Left forelimb (tissue), 1 donor: Measurements from ENCODE around the gene NBPF14.
A peak's percentile ranks its signal among the peaks of the same experiment; 100 is the strongest.
"Not testable (repeated sequence)": the region's sequence is repeated elsewhere in the genome, so short reads cannot be mapped to it uniquely, and the experiment has no call there.

Experiments
- DNase-seq: peaks from one replicate; pipeline ENCODE4 v3.0.0-alpha.2; 2018; ENCODE audit warnings: low spot score

NBPF14 gene, protein sequence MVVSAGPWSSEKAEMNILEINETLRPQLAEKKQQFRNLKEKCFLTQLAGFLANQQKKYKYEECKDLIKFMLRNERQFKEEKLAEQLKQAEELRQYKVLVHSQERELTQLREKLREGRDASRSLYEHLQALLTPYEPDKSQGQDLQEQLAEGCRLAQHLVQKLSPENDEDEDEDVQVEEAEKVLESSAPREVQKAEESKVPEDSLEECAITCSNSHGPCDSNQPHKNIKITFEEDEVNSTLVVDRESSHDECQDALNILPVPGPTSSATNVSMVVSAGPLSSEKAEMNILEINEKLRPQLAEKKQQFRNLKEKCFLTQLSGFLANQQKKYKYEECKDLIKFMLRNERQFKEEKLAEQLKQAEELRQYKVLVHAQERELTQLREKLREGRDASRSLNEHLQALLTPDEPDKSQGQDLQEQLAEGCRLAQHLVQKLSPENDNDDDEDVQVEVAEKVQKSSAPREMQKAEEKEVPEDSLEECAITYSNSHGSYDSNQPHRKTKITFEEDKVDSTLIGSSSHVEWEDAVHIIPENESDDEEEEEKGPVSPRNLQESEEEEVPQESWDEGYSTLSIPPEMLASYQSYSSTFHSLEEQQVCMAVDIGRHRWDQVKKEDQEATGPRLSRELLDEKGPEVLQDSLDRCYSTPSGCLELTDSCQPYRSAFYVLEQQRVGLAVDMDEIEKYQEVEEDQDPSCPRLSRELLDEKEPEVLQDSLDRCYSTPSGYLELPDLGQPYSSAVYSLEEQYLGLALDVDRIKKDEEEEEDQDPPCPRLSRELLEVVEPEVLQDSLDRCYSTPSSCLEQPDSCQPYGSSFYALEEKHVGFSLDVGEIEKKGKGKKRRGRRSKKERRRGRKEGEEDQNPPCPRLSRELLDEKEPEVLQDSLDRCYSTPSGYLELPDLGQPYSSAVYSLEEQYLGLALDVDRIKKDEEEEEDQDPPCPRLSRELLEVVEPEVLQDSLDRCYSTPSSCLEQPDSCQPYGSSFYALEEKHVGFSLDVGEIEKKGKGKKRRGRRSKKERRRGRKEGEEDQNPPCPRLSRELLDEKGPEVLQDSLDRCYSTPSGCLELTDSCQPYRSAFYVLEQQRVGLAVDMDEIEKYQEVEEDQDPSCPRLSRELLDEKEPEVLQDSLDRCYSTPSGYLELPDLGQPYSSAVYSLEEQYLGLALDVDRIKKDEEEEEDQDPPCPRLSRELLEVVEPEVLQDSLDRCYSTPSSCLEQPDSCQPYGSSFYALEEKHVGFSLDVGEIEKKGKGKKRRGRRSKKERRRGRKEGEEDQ (N-terminal part only)

DNA sequence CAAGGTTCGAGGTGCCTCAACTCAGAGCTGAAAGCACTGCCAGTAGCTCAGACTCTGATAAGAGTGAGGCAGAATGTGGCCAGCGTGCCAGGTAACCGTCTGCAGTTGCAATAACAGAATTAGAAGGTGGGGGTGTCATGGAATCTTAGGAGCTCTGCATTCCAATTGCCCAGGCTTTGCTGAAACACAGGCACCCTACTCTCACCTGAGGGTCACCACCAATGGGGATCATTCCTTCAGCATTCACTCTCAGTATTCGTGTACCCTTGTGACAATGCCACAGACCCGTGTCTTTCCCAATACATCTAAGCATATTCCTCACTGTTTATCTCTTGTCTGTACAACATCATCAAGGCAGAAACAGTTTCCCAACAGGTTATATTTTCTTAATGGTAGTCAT lies at the start of gene NBPF14:
NBPF14 (minus strand) TSS at position 101 of the 400 bp plus-strand sequence. CDS start 294 bp downstream, outside the sequence.
- DNase-seq = not testable (repeated sequence)

DNA sequence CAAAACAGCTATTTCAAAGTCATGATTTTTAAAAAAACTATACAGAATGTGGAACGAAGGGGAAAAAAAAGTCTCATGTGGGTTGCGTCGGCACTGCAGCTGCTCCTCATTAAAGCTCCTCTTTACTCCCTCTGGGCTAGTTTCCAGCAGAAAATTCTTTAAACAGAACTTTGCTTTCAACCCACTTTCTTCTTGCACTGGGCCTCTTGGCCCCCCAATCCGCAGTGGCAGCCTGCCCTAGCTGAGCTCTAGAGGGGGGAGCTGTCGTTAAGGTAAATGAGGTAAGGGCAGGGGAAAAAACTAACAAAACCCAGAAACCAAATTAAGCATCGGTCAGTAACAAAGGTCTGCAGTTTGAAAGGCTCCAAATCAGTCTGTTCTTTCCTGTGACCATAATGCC lies 29.6 kb upstream of the NBPF14 start:
- not testable (repeated sequence) for DNase-seq

DNA sequence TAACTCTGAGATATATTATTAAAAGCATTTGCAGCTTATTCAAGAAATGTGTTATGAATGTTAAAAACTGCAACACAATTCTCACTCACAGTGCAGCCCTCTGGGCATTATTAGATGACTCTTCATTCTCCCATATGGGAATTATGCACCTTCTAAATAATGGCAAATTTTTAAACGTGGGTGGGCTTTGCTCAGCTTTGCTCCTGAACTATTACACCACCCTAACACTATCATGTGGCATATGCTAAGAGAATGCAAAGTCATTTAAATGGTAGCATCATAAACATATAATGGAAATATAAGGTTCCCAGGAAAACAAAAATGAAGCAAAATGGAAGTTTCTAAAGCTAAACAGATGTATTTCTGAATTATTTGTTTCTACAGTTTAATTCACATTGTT lies 22.4 kb upstream of the NBPF14 start:
- not testable (repeated sequence) for DNase-seq

DNA sequence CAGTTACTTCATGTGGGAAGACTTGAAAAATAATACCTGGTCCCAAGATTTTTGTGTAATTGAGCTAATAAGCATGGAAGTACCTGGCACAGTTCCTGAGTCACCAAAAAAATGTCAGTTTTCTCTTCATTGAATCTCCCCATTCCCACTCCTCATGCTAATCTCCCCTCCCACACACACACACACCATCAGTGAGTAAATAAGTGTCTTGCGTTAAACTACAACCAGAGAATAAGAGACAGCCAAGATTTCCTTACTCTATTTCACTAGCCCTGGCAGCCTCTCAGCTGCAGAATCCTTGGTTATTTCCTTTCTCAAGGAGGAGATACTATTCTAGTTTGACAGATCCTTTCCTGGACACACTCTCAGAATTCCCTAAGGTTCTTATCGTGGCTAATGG lies 9.5 kb upstream of the NBPF14 start:
- DNase-seq = not testable (repeated sequence)

DNA sequence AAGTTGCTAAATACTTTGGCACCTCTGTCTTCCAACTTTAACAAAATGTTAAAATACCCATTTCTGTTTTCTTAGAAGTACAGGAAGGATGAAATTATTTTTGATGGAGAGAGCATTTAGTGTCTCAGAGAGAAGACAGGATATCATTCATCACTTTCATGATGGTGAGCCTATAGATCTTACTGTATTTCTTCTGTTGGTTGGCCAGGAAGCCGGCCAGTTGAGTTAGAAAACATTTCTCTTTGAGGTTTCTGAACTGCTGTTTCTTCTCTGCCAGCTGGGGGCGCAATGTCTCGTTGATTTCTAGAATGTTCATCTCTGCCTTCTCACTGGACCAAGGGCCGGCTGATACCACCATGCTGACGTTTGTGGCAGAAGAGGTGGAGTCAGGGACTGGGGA lies 451 bp downstream of the NBPF14 start:
- DNase-seq = not testable (repeated sequence)

DNA sequence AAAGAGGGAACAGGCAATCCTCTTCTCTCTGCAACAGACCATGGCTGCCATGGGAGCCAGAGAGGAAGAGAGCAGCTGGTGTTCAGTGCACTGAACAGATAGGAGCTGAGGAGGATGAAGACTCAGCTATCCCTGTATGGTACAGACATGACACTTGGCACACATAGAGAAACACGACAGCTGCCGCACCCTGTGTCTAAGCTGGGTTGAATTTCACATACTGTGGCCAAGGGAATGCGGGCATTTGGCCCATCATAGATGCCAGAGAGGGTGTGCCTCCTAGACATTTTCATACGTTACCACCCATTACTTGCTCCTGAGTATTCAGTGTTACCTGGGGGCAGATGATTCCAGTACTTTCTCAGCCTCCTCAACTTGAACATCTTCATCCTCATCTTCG lies 4.7 kb downstream of the NBPF14 start:
- not testable (repeated sequence) for DNase-seq

DNA sequence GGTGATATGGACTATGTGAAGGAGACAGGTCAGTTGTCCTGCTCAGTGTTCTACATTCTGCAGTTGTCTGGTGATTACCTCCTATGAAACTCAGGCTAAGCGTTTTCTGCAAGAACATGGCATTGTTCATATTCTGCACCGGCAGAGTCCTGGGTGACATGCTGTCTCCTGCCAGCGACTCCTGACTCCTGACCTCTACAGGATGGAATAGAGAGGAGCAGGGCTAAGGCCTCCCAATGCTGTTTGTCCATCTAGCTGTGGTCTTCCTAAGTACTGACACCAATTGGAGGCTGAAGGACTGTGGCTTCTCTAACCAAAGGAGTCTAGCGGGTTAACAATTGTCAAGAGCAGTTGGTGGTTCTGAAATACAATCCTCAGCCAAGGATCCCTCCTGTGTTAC lies 63.7 kb downstream of the NBPF14 start:
- not testable (repeated sequence) for DNase-seq

DNA sequence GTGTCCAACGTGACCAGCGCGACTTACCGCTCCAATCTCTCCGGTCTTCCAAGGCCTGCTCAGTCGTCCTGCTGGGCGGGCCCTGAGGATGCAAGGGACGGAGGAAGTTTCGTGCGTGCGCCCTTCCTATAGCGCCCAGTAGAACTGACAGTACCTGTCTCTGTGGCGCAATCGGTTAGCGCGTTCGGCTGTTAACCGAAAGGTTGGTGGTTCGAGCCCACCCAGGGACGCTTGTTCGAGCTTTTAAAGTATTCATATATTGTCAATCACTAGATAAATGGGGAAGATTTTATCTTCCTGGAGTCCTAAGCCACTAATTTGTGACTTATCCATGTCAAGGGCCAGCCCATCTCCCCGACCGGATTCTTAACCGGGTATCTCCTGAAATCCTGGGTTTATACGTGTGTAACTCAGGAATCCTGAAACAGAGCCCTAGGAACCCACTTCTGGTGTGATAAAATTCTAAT lies 66.7 kb downstream of the NBPF14 start:
- DNase-seq = peak; percentile 57

DNA sequence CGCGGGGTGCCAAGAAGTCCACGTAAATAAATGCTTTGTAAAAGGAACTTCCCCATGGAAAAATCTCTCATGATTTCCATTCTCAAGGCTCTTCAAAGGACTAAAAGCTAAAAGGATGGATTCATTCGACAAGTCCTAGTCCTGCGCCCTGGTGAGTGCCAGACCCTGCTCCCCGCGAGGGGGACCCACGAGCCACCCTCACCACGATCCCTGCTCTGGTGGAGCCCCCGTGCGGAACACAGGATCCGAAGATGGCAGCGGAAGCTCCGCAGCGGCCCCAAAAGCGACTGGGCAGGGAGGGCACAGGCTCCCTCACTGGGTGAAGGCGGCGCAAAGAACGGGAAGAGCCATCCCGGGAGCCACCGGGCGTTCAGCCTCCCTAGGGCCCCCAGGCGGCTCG lies 67.2 kb downstream of the NBPF14 start:
- DNase-seq = not testable (repeated sequence)

DNA sequence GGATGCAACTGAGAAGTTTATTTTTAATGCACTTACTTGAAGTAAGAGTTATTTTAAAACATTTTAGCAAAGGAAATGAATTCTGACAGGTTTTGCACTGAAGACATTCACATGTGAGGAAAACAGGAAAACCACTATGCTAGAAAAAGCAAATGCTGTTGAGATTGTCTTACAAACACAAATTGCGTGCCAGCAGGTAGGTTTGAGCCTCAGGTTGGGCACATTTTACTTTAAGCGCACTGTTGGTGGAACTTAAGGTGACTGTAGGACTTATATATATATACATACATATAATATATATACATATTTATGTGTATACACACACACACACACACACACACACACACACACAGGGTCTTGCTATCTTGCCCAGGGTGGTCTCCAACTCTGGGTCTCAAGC lies 69.2 kb downstream of the NBPF14 start:
- not testable (repeated sequence) for DNase-seq

DNA sequence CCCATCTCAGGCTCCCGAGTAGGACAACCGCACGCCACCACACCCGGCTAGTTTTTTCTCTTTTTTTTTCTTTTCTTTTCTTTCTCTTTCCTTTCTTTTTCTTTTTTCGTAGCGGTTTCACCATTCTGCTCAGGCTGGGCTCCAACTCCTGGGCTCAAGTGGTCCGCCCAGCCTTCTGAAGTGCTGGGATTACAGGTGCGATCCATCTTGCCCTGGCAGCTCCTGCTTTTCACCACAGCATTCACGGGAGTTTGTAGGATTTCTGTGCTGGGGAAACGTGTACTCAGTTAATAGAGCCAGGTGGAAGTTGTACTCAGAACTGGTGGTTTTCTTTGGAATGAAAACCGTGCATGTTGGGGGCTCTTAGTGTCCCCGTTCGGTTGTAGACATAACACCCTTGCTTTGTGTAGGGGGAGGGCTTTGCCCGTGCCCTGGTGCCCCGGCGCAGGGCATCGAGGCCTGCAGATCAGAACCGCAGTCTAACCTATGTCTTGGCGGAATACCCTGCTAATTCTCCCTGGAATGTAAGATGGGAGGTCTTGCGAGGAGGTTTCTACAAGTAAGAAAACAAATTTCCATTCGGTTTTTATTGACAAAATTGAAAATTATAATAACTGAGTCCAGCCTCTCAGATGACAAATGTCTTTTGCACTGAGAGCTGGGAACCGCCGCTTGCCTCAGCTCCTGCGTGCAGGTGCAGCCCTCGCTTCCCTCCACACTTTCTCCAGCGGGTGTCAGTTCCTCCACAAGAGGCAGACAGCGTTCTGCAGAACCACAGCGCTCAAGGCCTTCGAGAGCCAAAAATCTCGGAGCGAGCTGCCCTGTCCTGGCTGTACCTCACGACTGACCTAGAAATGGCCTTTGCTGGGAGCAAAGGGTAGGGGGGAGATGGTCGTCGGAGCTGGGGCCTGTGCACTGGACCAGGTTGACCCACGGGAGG lies 72.3 kb downstream of the NBPF14 start:
- not testable (repeated sequence) for DNase-seq

DNA sequence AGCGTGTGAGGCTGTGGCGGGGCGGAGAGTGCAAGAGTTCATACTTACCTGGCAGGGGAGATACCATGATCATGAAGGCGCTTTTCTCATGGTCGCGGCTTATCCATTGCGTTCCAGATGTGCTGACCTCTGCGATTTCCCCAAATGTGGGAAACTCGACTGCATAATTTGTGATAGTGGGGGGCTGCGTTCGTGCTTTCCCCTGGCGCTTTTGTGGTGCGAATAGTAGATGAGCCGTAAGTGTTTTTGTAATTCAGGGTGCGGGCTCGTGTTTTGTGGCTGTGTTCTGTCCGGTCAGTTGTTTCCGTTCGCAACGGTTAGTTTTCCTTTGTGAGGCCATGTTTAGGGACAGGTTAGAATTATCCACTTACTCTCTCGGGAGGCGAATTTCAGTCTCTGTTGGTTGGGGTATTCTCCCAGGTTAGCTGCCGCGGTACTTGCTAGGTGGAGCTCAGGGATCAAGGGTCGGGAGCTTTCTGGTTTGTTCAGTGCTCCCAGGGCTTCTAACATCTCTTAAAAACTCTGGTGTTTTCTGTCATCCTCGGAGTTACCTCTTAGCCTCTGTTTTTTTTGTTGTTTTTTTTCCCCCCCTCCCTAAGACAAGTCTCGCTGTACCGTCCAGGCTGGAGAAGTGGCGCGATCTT lies 73.1 kb downstream of the NBPF14 start:
- DNase-seq = peak; percentile 87

DNA sequence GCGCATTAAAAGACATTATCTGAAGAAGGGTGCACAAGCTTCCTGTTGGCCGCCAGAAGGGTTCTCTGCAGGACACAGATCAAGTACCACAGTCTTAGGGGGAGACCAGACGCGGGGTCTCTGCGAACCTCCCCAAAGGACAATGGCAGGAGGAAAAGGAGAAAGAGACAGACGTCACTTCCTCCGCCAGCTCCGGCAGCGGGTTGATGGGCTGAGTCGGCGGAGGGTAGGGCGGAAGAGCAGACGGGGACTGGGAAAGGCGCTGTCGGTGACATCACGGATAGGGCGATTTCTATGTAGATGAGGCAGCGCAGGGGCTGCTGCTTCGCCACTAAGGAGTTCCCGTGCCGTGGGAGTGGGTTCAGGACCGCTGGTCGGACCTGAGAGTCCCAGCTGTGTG lies 73.7 kb downstream of the NBPF14 start:
- DNase-seq = peak; percentile 80

DNA sequence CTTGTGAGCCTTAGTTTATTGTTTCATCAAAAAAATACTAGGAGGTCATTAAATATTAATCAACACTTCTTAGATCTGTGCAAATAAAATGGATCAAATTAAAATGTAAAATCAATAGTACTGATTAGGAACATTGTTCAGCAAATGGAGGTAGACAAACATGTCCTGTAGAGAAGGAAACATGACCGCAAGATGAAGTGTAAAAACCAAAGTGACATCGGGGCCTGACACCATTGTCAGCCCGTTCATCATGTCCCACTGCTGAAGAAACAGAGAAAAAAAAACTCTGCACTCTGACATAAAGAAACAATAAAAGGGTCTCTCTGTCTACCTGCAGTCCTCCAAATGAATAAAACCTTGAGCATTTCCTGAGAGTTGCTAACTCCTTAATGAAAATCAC lies 81.5 kb downstream of the NBPF14 start:
- not testable (repeated sequence) for DNase-seq

DNA sequence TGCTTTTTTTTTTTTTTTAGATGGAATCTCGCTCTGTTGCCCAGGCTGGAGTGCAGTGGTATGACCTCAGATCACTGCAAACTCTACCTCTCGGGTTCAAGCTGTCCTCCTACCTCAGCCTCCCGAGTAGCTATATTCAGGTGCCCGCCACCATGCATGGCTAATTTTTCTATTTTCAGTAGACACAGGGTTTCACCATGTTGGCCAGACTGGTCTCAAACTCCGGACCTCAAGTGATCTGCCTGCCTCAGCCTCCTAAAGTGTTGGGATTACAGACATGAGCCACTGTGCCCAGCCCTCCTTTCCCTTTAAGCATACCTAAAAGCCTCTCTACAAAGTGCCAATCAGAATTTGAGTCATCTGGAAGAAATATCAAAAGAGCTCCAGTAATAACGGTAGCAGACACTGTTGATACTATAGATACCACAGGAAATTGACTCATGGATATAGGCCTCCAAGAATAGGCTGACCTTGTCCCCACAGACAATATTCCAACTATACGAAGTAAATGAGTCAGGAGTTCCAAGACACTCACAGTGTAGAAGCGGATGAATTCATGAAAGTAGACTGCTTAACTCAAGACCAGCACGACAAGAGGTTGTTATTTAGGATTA lies 83.1 kb downstream of the NBPF14 start:
- not testable (repeated sequence) for DNase-seq

DNA sequence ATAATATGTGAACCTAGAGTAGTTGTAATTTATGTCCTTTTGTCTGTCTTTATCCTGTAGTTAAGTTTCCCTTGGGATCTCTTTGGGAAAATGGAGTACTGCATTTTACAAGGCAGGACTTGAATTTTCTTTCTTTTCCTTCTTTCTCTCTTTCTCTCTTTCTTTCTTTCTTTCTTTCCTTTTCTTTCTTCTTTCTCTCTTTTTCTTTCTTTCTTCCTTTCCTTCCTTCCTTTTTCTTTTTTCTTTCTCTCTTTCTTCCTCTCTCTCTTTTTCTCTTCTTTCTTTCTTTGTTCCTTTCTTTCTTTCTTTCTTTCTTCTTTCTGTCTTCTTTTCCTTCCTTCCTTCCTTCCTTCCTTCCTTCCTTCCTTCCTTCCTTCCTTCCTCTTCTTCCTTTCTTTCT lies 101.9 kb downstream of the NBPF14 start:
- not testable (repeated sequence) for DNase-seq

DNA sequence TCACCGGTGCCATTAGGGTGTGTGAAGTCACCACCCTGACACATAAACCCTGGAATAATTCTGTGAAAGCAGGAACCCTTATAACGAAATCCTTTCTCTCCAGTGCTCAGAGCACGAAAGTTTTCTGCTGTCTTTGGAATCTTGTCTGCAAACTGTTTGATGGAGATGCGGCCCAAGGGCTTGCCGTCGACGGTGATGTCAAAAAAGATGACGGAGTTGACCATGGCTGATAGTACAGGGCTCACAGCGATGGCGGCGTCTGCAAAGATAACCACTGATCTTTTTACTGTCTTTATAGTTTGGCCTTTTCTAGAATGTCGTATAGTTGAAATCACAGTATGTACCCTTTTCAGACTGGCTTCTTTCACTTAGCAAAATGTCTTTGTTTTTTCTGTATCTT lies 112.8 kb downstream of the NBPF14 start, which contains the start of gene PPIAL4G:
PPIAL4G (minus strand) TSS at position 274 of the 400 bp plus-strand sequence; CDS start at position 224, 50 bp downstream.
- not testable (repeated sequence) for DNase-seq
